ENCODE data around the gene LRRC71.

Gene LRRC71

DNA sequence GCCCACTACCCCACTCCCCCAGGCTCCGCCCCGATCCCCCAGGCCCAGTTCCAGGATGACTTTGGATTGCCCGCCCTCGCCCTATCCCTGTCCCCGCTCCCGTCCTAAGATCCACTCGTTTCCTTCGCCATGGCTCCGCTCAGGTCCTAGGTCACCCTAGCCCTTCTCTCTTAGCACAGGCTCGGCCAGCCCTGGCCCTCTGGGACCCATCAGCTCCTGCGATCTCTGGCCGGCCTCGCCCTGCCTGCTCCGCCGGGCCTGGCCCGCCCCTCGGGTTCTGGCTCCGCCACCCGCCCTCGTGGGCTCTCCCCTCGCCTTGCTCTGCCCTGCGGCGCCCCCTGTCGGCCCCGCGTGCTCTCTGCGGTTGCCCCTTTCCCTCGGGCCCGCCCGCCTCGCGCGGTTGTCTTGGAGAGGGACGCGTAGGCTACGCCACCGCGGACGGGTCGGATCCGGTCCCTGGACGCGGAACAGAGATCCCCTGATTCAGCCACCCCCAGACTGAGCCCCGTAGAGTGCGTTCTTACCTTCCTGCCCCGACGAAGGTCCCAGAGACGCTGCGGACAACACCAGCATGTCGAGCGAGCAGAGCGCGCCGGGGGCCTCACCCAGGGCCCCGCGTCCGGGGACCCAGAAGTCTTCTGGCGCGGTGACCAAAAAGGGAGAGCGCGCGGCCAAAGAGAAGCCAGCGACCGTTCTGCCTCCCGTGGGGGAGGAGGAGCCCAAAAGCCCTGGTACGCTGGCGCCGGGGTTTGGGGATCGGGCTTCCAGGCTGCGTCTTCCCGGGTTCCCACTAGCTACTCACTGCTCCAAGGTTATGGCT is at the start of gene LRRC71:
Gene LRRC71, plus strand, starts transcription at position 400 of the 820 bp plus-strand sequence. Its CDS starts 172 bp downstream, at position 572.
- Mint-ChIP-seq H3K36me3 (no peaks in the 10 kb centered on the region), H3K27ac (no peak within 1 kb of the TSS), H3K4me1 (ENCODE audit: low read depth) (peaks cover 11% of the 10 kb centered on the region), H3K9me3 (ENCODE audit: low read depth) (no peaks in the 10 kb centered on the region), H3K4me3 (peak within 1 kb of the TSS; percentile 40), H3K27me3 (peaks cover 44% of the 10 kb centered on the region)

DNA sequence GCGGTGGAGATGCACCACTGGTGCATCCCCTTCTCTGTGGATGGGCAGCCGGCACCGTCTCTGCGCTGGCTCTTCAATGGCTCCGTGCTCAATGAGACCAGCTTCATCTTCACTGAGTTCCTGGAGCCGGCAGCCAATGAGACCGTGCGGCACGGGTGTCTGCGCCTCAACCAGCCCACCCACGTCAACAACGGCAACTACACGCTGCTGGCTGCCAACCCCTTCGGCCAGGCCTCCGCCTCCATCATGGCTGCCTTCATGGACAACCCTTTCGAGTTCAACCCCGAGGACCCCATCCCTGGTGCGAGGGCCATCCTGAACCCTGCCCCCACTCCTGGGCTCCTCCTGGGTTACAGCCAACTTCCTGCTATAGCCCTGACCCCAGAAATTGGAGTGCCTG is 46.8 kb upstream of the LRRC71 start:
- Mint-ChIP-seq H3K4me3 (no peak overlapping the region), H3K36me3 (no peaks in the 10 kb centered on the region), H3K9me3 (ENCODE audit: low read depth) (no peaks in the 10 kb centered on the region), H3K27ac (no peak overlapping the region), H3K4me1 (ENCODE audit: low read depth) (no peaks in the 10 kb centered on the region), H3K27me3 (no peaks in the 10 kb centered on the region)

DNA sequence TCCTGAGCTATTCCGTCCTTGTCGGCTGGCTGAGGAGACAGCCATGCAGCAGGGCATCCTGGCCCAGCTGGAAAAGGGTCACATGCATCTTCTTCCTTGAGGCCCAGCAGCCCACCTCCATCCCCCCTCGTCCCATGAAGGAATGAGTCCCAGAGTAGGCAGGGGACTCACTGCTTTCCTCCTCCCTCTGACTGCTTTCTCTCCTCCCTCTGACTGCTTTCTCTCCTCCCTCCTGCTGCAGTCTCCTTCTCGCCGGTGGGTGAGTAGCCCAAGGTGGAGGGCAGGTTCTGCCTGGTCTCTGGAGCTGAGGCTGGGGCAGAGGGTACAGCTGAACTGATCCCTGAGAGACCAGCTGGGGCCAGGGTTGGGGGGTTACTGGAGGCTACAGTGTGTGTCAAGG is 46.3 kb upstream of the LRRC71 start:
- no peak overlapping the region for H3K4me3 Mint-ChIP-seq
- no peaks in the 10 kb centered on the region for H3K36me3 Mint-ChIP-seq

DNA sequence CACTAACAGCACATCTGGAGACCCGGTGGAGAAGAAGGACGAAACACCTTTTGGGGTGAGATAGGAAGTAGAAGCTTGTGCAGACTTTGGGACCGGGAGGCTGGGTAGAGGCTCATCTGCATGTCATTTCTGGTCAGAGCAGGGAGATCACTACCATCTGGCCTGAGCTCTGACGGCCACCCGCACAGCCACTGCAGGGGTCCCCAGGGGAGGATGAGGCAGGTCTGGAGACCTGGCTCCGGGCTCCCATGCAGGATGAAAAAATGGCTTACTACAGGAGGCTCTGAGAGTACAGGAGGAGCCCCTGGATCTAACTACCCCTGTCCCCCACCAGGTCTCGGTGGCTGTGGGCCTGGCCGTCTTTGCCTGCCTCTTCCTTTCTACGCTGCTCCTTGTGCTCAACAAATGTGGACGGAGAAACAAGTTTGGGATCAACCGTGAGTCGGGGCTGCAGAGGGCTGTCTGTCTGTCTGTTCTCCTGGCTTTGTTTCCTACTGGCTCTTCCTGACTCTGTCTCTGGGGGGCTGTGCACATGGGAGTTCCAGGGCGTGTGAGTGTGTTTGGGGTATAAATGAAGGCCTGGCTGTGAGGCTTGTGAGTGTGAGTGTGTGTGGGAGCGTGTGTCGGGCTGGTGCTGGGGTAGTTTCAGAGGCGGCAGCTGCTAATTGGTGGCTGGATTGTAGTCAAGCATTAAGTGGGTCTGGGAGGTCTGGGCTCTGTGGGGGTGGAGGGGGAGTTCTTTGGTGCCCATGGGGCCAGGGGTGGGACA is 45.7 kb upstream of the LRRC71 start:
- H3K9me3 Mint-ChIP-seq (ENCODE audit: low read depth), result no peaks in the 10 kb centered on the region
- H3K4me3 Mint-ChIP-seq, result no peak overlapping the region
- no peak overlapping the region for H3K27ac Mint-ChIP-seq
- no peaks in the 10 kb centered on the region for H3K4me1 Mint-ChIP-seq (ENCODE audit: low read depth)
- H3K36me3 Mint-ChIP-seq, result no peaks in the 10 kb centered on the region
- no peaks in the 10 kb centered on the region for H3K27me3 Mint-ChIP-seq

More for the DNA sequence above, 46.3 kb upstream of the LRRC71 start:
- H3K27ac Mint-ChIP-seq, result no peak overlapping the region
- no peaks in the 10 kb centered on the region for H3K9me3 Mint-ChIP-seq (ENCODE audit: low read depth)
- H3K27me3 Mint-ChIP-seq, result no peaks in the 10 kb centered on the region
- no peaks in the 10 kb centered on the region for H3K4me1 Mint-ChIP-seq (ENCODE audit: low read depth)

DNA sequence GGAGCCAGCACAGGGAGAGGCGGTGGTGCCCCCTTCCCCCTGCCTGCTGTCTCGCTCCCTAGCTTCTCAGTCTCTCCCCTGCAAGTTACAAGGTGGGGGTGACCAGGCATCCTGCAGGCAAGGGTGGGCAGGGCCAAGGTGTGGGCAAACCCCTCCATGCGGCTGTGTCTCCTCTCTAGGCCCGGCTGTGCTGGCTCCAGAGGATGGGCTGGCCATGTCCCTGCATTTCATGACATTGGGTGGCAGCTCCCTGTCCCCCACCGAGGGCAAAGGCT is 45.2 kb upstream of the LRRC71 start:
- H3K27me3 Mint-ChIP-seq, result no peaks in the 10 kb centered on the region
- no peak overlapping the region for H3K4me3 Mint-ChIP-seq
- H3K36me3 Mint-ChIP-seq, result no peaks in the 10 kb centered on the region
- H3K4me1 Mint-ChIP-seq (ENCODE audit: low read depth), result no peaks in the 10 kb centered on the region
- H3K9me3 Mint-ChIP-seq (ENCODE audit: low read depth), result no peaks in the 10 kb centered on the region
- no peak overlapping the region for H3K27ac Mint-ChIP-seq

DNA sequence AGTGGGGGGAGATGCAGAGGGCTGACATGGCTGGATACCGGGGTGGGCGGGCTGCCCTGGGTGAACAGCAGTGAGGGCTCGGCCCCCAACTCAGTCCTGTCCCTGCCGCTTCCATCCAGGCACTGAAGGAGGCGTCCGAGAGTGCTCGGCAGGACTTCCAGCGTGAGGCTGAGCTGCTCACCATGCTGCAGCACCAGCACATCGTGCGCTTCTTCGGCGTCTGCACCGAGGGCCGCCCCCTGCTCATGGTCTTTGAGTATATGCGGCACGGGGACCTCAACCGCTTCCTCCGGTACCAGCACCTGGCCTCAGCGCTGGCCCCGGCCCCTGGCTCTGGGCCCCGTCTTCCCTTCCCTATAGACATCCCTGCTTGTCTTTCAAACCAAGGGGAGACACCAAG is 44.2 kb upstream of the LRRC71 start:
- no peaks in the 10 kb centered on the region for H3K4me1 Mint-ChIP-seq (ENCODE audit: low read depth)
- no peaks in the 10 kb centered on the region for H3K36me3 Mint-ChIP-seq
- no peak overlapping the region for H3K27ac Mint-ChIP-seq
- no peaks in the 10 kb centered on the region for H3K9me3 Mint-ChIP-seq (ENCODE audit: low read depth)
- no peak overlapping the region for H3K4me3 Mint-ChIP-seq
- H3K27me3 Mint-ChIP-seq, result peaks cover 2% of the 10 kb centered on the region

DNA sequence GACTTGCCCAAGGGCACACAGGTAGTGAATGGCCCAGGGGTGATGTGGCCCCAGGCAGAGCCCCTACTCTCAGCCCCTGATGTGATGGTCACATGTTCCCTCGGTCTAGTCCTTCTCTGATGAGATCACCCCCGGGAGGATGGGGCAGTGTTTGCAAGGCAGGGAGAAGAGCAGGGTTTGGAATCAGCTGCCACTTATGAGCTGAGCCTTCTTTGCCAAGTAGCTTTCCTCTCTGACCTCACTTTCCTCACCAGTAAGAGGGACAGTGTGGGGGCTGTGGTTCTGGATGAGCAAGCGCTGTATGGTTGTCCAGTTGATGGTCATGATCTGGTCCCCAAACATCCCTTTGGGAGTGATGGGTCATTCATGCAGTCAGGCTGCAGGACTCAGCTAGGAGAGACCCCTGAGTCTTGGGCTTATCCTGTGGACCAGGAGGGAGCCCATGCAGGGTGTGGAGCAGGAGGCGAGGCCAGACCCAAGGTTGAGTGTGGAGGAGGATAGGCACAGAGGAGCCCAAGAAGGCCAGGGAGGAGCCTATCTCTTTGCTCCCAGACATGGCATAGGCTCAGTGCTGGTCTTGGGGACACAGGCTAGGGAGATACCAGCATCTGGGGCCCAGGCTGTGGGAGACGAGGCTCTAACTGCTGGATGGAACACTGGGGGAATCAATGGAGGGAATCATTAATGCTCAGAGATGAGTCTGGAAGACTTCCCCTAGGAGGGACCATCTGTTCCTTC is 42.8 kb upstream of the LRRC71 start:
- no peak overlapping the region for H3K27ac Mint-ChIP-seq
- no peak overlapping the region for H3K4me3 Mint-ChIP-seq
- H3K9me3 Mint-ChIP-seq (ENCODE audit: low read depth), result no peaks in the 10 kb centered on the region
- no peaks in the 10 kb centered on the region for H3K4me1 Mint-ChIP-seq (ENCODE audit: low read depth)
- H3K36me3 Mint-ChIP-seq, result no peaks in the 10 kb centered on the region
- H3K27me3 Mint-ChIP-seq, result peaks cover 2% of the 10 kb centered on the region

DNA sequence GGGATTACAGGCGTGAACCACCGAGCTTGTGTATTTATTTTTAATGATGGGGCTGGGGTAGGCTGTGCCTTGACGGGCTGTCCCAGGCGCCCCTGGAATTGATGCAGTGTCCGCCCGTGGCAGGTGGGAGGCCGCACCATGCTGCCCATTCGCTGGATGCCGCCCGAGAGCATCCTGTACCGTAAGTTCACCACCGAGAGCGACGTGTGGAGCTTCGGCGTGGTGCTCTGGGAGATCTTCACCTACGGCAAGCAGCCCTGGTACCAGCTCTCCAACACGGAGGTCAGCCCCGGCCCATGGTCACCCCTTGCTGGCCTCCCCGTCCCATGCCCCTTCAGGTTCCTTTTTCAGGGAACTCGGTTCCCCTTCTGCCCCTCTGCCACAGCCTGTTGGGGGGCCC is 40.6 kb upstream of the LRRC71 start:
- H3K36me3 Mint-ChIP-seq, result no peaks in the 10 kb centered on the region
- peaks cover 2% of the 10 kb centered on the region for H3K27me3 Mint-ChIP-seq
- no peak overlapping the region for H3K4me3 Mint-ChIP-seq
- no peaks in the 10 kb centered on the region for H3K4me1 Mint-ChIP-seq (ENCODE audit: low read depth)
- H3K27ac Mint-ChIP-seq, result no peak overlapping the region
- no peaks in the 10 kb centered on the region for H3K9me3 Mint-ChIP-seq (ENCODE audit: low read depth)

DNA sequence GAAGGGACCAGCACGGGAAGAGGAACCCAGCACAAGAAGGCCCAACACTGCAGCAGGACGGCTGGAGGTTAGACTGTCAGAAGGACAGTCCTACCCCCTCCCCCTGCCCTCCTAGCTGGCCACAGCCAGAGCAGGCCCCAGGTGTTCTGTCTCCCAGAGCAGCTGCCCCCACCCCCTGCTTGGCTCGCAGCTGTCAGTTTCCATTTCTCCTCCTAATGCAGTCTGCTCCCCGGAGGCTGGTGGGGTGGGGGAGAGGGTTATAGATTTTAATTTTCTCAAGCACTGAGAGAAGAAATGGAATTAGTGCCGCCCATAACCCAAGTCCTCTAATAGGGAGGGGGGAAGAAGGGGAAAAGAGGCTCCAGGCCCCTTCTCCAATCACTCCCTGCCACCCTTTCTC is 40.0 kb upstream of the LRRC71 start:
- Mint-ChIP-seq H3K9me3 (ENCODE audit: low read depth) (no peaks in the 10 kb centered on the region), H3K27ac (no peak overlapping the region), H3K4me1 (ENCODE audit: low read depth) (no peaks in the 10 kb centered on the region), H3K4me3 (no peak overlapping the region), H3K27me3 (peaks cover 2% of the 10 kb centered on the region), H3K36me3 (no peaks in the 10 kb centered on the region)

DNA sequence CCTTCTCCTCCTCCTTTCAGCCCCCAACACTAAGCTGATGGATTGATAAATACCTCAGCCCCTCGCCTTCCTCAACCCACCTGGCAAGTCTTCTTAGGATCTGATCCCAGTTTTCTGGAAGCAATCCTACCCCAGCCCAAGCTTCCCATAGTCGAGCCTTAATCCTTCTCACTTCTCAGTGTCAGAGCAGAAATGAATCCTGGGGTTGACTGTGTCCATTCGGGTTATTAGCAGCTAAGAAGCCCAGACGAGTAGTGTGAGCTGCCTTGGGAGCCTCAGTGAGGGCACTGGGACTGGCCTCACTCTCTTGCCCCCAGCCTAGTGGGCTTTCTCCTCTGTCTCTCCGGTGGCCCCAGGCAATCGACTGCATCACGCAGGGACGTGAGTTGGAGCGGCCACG is 39.3 kb upstream of the LRRC71 start:
- no peaks in the 10 kb centered on the region for H3K9me3 Mint-ChIP-seq (ENCODE audit: low read depth)
- H3K27ac Mint-ChIP-seq, result no peak overlapping the region
- peaks cover 2% of the 10 kb centered on the region for H3K27me3 Mint-ChIP-seq
- no peaks in the 10 kb centered on the region for H3K4me1 Mint-ChIP-seq (ENCODE audit: low read depth)
- H3K4me3 Mint-ChIP-seq, result no peak overlapping the region
- H3K36me3 Mint-ChIP-seq, result no peaks in the 10 kb centered on the region

DNA sequence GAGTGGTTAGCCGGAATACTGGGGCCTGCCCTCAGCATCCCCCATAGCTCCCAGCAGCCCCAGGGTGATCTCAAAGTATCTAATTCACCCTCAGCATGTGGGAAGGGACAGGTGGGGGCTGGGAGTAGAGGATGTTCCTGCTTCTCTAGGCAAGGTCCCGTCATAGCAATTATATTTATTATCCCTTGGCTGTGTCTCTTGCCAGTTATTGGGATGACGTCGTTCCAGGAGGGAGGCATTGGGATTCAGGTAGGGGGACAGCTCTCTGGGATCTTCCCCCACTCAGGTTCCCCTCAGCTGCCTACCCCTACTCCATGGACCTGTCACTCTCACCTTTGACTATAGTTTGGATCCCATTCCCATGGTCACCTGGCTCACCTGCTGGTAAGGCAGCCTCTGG is 38.8 kb upstream of the LRRC71 start:
- Mint-ChIP-seq H3K9me3 (ENCODE audit: low read depth) (no peaks in the 10 kb centered on the region), H3K27ac (no peak overlapping the region), H3K36me3 (no peaks in the 10 kb centered on the region), H3K4me3 (no peak overlapping the region), H3K27me3 (peaks cover 5% of the 10 kb centered on the region), H3K4me1 (ENCODE audit: low read depth) (no peaks in the 10 kb centered on the region)

DNA sequence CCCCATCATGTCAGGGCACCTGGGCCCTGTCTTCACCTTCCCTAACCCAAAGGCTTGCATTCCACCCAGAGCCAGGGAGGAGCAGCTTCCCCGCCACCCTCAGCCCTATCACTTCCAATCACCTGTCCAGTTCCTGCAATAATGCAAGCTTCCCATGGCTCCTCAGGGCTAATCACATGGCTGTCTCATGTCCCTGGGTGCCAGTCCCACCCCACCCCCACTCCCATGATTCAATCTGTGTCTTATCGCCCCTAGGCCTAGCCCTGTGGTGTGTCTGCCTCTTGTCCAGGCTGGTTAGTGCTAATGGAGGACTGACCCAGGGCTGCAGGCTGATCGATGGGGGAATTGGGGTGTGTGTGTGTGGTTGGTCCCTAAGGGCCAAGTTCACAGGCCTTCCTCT is 37.9 kb upstream of the LRRC71 start:
- H3K27me3 Mint-ChIP-seq, result peaks cover 5% of the 10 kb centered on the region
- no peak overlapping the region for H3K27ac Mint-ChIP-seq
- H3K9me3 Mint-ChIP-seq (ENCODE audit: low read depth), result no peaks in the 10 kb centered on the region
- H3K4me1 Mint-ChIP-seq (ENCODE audit: low read depth), result no peaks in the 10 kb centered on the region
- no peak overlapping the region for H3K4me3 Mint-ChIP-seq
- no peaks in the 10 kb centered on the region for H3K36me3 Mint-ChIP-seq

DNA sequence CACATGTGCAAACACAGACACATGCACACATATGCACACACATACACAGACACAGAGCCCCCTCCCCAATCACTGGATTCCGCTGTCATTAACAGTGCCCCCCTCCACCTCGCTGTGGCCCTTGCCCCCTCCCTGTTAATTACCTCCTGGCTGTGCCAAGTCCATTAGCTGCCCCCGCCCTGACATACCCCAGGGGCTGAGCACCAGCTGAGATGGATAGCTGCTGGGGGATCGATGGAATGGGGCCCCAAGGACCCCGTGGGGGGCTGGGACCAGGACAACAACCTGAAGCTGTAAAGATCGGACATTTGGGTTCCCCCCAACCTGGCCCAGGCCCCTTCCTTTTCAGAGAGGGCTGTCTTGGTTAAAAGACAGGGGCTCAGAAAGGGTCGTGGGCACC is 36.5 kb upstream of the LRRC71 start:
- Mint-ChIP-seq H3K27ac (no peak overlapping the region), H3K27me3 (peaks cover 9% of the 10 kb centered on the region)

DNA sequence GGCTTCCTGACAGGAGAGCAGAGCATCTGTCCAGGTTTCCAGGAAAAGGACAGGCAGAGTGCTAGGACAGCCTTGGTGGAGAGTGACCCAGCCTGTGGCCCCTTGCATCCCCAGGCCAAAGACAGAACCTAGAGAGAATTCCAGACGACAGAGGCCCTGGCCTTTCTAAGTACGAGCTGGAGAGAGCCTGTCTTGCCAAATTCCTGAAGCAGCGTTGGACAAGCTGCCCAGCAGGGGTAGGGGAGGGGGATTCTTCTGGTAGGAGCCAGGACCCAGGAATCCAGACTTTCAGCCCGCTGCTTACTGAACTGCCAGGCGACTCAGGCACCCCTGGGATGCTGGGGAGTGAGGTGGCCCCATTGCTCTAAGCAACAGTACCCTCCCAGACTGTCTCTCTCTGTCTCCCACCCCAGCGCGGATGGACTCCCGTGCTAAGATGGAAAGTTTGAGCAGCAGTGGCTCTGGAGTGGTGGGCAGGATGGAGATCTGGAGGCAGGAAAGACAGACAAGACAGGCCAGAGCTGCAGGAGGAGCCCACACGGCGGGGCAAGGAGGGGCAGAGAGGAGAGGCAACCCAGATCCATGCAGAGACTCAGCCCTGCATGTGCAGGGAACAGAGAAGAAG is 35.8 kb upstream of the LRRC71 start:
- no peaks in the 10 kb centered on the region for H3K4me1 Mint-ChIP-seq (ENCODE audit: low read depth)
- no peak overlapping the region for H3K27ac Mint-ChIP-seq
- no peaks in the 10 kb centered on the region for H3K9me3 Mint-ChIP-seq (ENCODE audit: low read depth)
- H3K4me3 Mint-ChIP-seq, result no peak overlapping the region
- peaks cover 13% of the 10 kb centered on the region for H3K27me3 Mint-ChIP-seq
- H3K36me3 Mint-ChIP-seq, result no peaks in the 10 kb centered on the region

More for the DNA sequence above, 36.5 kb upstream of the LRRC71 start:
- Mint-ChIP-seq H3K9me3 (ENCODE audit: low read depth) (no peaks in the 10 kb centered on the region), H3K36me3 (no peaks in the 10 kb centered on the region), H3K4me3 (no peak overlapping the region), H3K4me1 (ENCODE audit: low read depth) (no peaks in the 10 kb centered on the region)

DNA sequence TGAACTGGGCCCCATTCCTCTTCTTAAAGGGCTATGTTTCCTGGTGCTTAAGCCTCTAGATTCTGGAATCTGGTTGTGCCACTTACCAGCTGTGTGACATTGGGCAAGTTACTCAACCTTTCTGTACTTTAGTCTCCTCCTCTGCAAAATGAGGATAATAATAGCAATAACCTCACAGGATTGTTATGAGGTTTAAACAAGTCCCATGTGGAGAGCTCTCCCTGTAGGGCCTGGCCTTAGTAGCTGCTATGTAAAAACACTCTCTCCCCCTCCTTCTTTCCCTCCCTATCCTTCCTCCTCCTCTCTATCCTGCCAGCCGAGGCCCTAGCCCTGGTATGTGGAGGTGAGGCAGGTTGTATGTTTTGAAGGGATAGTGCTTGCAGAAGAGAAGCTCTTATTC is 35.1 kb upstream of the LRRC71 start:
- H3K27me3 Mint-ChIP-seq, result peaks cover 15% of the 10 kb centered on the region
- no peak overlapping the region for H3K27ac Mint-ChIP-seq
- no peaks in the 10 kb centered on the region for H3K36me3 Mint-ChIP-seq
- no peak overlapping the region for H3K4me3 Mint-ChIP-seq
- peaks cover 2% of the 10 kb centered on the region for H3K4me1 Mint-ChIP-seq (ENCODE audit: low read depth)
- no peaks in the 10 kb centered on the region for H3K9me3 Mint-ChIP-seq (ENCODE audit: low read depth)

Data from activated naive CD8-positive, alpha-beta T cell (primary cell).